Measurements from ENCODE around the gene SF3B3. TPM values are rescaled to one million over a fixed set of nuclear protein-coding genes. Genes with fewer than 3 reads are reported as not detected.

The SF3B3 gene
- total and polyA plus RNA-seq, 10 of the 15 experiments (the other 5 are each of a cell fraction or from before 2014, with no cell fraction given), result 134 to 453 (median 215) TPM

DNA sequence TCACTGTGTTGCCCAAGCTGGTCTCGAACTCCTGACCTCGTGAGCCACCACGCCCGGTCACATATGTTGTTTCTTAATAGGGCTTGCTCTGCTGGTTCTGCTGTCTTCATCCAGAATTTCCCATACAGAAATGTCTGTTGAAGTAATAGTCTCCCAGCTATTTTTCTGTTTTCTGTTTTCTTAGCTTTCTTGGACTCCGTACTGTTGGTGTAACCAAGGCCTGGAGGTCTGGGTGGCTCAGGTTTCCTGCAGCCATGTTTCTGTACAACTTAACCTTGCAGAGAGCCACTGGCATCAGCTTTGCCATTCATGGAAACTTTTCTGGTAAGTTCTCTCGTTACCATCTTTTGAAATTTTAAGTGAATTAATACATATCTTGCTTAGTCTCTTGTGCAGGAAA lies 2.8 kb downstream of the SF3B3 start:
- H3K36me3 ChIP-seq (ENCODE audit: control insufficient read depth in 2 of 2, insufficient read depth in 2 of 2, low read length in 1 of 2), result peaks cover 13 to 27% of the 10 kb centered on the region in 2 experiments
- ChIA-PET POLR2A (interaction anchor here (0.6 to 2.4 kb wide), 2 partner anchors 50 to 67 kb away, joined by 5 to 10 read pairs; no protein-coding TSS in a partner anchor), CTCF (interaction anchor here (0.6 to 1.1 kb wide), 3 partner anchors 12 to 128 kb away, joined by 3 to 4 read pairs (median 3); no protein-coding TSS in a partner anchor), RAD21 (ENCODE audit: unreplicated experiment) (interaction anchor here (0.5 to 4.1 kb wide), 5 partner anchors 17 to 1402 kb away, joined by 3 to 25 read pairs (median 9); no protein-coding TSS in a partner anchor), SMC1A (ENCODE audit: uncharacterized antibody, unreplicated experiment) (interaction anchor here (0.6 to 4.7 kb wide), 6 partner anchors 12 to 94 kb away, joined by 3 to 22 read pairs (median 3); partner anchors contain the start of gene ST3GAL2)
- no peaks in the 10 kb centered on the region for H3K9me3 ChIP-seq (replicated peaks; ENCODE audit: control insufficient read depth, insufficient read depth, low read length)
- peak overlapping the region; percentile 15 for H3K9ac ChIP-seq (ENCODE audit: control insufficient read depth, insufficient read depth, low read length)
- H3K27me3 ChIP-seq (replicated peaks in 1 of 2; ENCODE audit: control insufficient read depth in 2 of 2, insufficient read depth in 2 of 2, low read length in 1 of 2), result no peaks in the 10 kb centered on the region
- H3K4me1 ChIP-seq (ENCODE audit: control insufficient read depth, insufficient read depth, low read length), result peaks cover 7% of the 10 kb centered on the region
- H3K79me2 ChIP-seq (ENCODE audit: control insufficient read depth, insufficient read depth, low read length), result peaks cover 88% of the 10 kb centered on the region
- H4K20me1 ChIP-seq (ENCODE audit: control insufficient read depth, insufficient read depth), result peaks cover 8% of the 10 kb centered on the region; the same call in 1 of the 2 replicates
- BruUV-seq (replicated peaks), result no TSS peak
- no peak for FAIRE-seq
- ATAC-seq, result no peak
- 78% methylated on average over 6 of the region's 6 CpGs for WGBS (ENCODE audit: insufficient coverage, insufficient replicate concordance, low lambda C conversion rate, missing lambda C conversion rate)
- H3K4me3 ChIP-seq, result peak overlapping the region; percentile 74
- H2AFZ ChIP-seq (ENCODE audit: control insufficient read depth, low read depth, low read length), result no peak overlapping the region
- H3K27ac ChIP-seq (ENCODE audit: control insufficient read depth, insufficient read depth), result no peak overlapping the region
- in situ Hi-C loops (cut with MboI), result no loop called here
- intact Hi-C loops (cut with micrococcal nuclease; ENCODE audit: unreplicated experiment), result no loop called here
- H3K4me2 ChIP-seq (ENCODE audit: control insufficient read depth, insufficient read depth), result peak overlapping the region; percentile 86
- no peak for DNase-seq (ENCODE audit: low read depth, low spot score)
- TF ChIP-seq, protein P1, sequence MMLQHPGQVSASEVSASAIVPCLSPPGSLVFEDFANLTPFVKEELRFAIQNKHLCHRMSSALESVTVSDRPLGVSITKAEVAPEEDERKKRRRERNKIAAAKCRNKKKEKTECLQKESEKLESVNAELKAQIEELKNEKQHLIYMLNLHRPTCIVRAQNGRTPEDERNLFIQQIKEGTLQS (IDR thresholded peaks at IDR 0.05; ENCODE audit: borderline replicate concordance, extremely low read depth, low read depth, low read length), result no peak
- TF ChIP-seq KAT2A (conservative IDR thresholded peaks at IDR 0.05; ENCODE audit: control insufficient read depth, low read depth, low read length) (no peak), POU2F2 (IDR thresholded peaks at IDR 0.05; ENCODE audit: borderline replicate concordance, low read depth, low read length) (no peak), CHD2 (IDR thresholded peaks at IDR 0.05; ENCODE audit: borderline replicate concordance, low read depth, low read length) (no peak), NR2C2 (IDR thresholded peaks at IDR 0.05; ENCODE audit: borderline replicate concordance, control insufficient read depth, insufficient read length, low read depth) (no peak), ETV6 (conservative IDR thresholded peaks at IDR 0.05 in 1 of 2, IDR thresholded peaks at IDR 0.05 in 1 of 2; ENCODE audit: borderline replicate concordance in 1 of 2, low read depth in 1 of 2) (no peak), CTCF (IDR thresholded peaks at IDR 0.05 in 2 of 3, conservative IDR thresholded peaks at IDR 0.05 in 1 of 3; ENCODE audit: control insufficient read depth in 2 of 3, extremely low read depth in 1 of 3, insufficient read depth in 1 of 3, low read depth in 3 of 3, low read length in 3 of 3) (no peak), CREB1 (IDR thresholded peaks at IDR 0.05; ENCODE audit: low read depth) (no peak), SPI1 (IDR thresholded peaks at IDR 0.05; ENCODE audit: borderline replicate concordance, insufficient read depth, low read depth, low read length) (no peak), USF2 (IDR thresholded peaks at IDR 0.05; ENCODE audit: borderline replicate concordance, low read depth, low read length) (no peak), CBFB (IDR thresholded peaks at IDR 0.05; ENCODE audit: low read depth) (no peak), RELA (IDR thresholded peaks at IDR 0.05; ENCODE audit: borderline replicate concordance, partially characterized antibody) (no peak), LARP7 (IDR thresholded peaks at IDR 0.05) (no peak), NR2C1 (IDR thresholded peaks at IDR 0.05) (no peak), TBL1XR1 (IDR thresholded peaks at IDR 0.05; ENCODE audit: low read depth, low read length) (no peak), NBN (IDR thresholded peaks at IDR 0.05) (no peak), SP1 (IDR thresholded peaks at IDR 0.05; ENCODE audit: low read depth, low read length) (no peak)
- TF ChIP-seq, protein P2, sequence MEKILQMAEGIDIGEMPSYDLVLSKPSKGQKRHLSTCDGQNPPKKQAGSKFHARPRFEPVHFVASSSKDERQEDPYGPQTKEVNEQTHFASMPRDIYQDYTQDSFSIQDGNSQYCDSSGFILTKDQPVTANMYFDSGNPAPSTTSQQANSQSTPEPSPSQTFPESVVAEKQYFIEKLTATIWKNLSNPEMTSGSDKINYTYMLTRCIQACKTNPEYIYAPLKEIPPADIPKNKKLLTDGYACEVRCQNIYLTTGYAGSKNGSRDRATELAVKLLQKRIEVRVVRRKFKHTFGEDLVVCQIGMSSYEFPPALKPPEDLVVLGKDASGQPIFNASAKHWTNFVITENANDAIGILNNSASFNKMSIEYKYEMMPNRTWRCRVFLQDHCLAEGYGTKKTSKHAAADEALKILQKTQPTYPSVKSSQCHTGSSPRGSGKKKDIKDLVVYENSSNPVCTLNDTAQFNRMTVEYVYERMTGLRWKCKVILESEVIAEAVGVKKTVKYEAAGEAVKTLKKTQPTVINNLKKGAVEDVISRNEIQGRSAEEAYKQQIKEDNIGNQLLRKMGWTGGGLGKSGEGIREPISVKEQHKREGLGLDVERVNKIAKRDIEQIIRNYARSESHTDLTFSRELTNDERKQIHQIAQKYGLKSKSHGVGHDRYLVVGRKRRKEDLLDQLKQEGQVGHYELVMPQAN (conservative IDR thresholded peaks at IDR 0.05), result no peak

All from GM12878 (cell line).